GM19452 (cell line): ENCODE data around the gene GLIPR1L2.

Experiments used
- ATAC-seq: cut with Tn5 transposase; IDR thresholded peaks from one replicate; pipeline ENCODE4 v1.9.1; 2021; ENCODE audit not compliant: unreplicated experiment

Gene GLIPR1L2

DNA sequence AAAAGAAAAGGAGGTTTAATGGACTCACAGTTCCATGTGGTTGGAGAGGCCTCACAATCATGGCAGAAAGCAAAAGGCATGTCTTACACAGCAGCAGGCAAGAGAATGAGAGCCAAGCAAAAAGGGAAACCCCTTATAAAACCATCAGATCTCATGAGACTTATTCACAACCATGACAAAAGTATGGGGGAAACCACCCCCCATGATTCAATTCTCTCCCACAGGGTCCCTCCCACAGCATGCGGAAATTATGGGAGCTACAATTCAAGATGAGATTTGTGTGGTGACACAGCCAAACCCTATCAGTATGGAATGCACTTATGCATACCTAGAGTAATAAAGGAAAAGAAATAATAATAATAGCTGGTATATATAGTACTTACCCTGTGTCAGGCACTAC is 85.2 kb downstream of the GLIPR1L2 start:
- no peak for ATAC-seq

DNA sequence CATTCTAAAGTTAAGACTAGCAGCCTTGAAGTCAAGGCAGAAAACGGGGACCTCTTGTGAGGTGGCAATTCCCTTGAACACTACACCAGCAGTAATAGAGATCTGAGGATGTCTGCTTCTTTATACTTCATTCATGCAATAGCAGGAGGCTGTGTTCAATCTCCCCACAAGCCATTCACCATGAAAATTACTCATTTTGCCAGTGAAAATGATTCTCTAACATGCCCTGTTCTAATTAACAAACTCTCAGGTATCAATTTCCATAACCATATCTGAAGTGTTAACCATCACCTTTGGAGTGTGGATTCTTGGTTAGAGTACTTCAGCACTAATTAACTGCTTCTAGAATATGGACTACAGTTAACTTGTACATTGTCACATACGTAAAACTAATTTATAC is 86.2 kb downstream of the GLIPR1L2 start:
- no peak for ATAC-seq

DNA sequence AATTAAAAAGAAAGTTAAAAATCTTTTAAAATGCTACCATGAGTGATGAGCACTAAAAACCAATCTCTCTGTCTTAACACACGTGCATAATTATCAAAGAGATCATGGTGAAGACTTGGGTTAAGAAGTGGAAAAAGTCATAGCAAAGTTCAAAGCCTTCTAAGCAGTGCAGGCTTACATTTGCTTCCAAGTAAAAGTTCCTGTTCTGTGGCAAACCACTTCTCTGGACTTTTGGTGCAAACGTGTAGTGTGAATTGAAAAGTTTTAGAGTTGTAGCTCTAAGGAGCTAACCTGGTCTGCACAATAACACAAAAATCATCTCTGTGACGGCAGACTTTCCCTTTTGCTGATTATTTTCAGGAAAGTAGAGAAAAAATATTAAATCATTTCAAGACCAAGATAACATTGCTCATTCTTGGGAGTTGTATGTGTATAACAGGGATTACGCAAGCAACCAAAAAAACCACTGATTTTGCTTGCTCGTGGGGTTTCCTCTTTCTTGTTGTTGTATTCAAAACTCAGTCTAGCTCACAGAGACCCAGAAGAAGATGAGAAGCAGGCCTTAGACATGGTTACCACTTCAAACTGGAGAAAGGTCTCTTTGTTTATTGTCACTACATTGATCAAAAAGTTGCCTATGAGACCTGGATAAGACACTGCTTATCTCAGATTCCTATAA is 87.4 kb downstream of the GLIPR1L2 start:
- ATAC-seq: peak; percentile 15

DNA sequence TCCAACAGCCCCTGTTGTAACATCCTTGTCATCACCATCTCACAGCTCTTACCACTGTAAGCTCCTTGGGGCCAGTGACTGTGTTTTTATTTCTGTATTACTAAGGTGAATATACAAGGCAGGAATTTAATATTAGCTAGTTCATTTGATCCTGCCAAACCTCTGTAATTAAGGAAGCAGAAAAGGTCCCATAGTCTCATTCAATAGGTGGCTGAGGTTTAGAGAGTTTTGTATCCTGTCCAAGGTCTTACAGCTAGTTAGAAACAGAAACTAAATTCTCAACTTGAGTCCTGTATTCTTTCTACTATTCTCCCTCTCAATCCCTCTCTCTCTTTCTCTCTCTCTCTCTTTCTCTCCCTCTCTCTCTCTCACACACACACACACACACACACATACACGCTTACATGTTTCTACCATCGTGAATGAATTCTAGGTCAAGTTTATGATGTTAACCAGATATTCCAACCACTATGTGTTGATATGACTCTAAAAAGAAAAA is 89.1 kb downstream of the GLIPR1L2 start:
- peak; percentile 39 for ATAC-seq

DNA sequence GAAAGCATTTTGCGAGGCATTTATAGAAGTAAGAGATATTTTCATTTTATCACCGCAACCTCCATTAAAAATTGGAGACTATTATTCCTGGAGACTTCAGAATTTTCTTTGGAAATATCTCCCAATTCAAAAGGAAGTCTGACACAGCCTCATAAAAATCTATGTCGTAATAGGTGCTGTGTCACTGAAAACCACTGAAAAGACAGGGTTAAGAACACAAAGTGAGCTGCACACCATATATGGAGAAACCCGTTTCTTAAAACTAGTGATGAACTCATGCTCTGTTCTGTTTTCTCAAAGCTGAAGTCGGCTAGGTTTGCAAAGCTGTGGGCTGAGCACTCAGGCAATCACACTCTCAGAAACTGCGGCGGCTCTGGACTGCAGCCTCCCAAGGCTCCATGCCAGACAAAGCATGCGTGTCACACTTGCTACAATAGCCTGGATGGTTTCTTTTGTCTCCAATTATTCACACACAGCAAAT is 89.6 kb downstream of the GLIPR1L2 start, which contains the start of gene GLIPR1:
GLIPR1 (plus strand) TSS at position 287 of the 481 bp plus-strand sequence; CDS start at position 413, 126 bp downstream.
- ATAC-seq: peak; percentile 86

DNA sequence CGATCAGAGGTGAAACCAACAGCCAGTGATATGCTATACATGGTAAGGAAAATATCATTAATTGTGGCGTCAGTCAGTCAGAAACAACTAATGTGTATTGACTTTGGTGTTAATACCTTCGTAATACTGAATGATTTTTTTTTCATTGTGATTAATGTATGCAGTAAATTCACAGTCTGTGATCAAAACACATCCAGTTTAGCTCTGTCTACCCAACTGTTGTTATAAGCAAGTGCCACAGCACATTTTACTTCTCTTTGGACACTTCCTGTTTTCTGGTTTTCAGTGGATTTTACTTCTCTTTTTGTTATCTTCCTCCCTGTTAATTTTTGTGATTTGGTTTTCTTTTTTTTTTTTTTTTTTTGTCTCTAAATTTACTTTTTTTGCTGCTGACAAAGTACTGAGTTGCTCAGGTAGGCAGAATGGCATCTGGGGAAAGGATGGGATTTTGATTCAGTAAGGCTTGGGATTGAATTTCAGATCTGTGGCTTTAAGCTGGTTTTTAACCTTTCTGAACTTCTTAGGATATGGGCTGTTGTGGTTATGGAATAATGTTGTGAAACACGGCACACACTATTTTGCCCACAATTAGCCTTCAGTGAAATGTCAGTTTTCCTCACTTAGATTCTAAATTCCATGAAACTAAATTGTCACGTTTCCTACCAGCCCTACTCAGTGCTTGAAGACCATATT is 90.3 kb downstream of the GLIPR1L2 start:
- peak; percentile 20 for ATAC-seq

DNA sequence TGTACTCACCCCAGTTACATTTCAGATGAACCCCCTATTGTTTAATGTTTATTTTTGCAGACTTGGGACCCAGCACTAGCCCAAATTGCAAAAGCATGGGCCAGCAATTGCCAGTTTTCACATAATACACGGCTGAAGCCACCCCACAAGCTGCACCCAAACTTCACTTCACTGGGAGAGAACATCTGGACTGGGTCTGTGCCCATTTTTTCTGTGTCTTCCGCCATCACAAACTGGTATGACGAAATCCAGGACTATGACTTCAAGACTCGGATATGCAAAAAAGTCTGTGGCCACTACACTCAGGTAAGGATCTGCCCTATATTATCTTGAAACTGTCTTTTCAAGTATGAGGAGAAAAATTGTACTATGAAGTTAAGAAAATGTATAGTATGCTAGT is 90.9 kb downstream of the GLIPR1L2 start:
- no peak for ATAC-seq
